ENCODE results near the gene ZNF883. TPM values are rescaled to one million over a fixed set of nuclear protein-coding genes. Genes with fewer than 3 reads are reported as not detected.

Gene ZNF883
- total RNA-seq, 1 donor = 7.2 TPM

DNA sequence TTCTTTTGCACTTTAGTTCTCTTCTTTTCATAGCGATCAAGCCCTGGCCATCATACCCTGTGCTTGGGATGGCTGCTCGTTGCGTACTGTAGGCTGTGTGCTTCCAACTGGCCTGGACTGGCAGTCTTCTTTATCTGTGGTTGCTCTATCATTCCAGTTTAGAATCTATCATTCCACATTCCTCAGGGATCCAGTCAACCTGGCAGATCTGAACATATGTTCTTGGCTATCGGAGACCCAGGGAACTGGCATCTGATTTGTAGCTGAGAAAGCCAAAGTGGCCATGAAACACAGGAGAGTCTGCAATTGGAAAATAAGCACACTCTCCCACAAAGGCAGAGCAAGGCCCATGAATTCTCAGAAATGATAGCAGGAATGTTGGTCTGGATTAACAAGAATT is 98.7 kb downstream of the ZNF883 start:
- DNase-seq (ENCODE audit: insufficient read length, low spot score, missing footprints) = no peak

DNA sequence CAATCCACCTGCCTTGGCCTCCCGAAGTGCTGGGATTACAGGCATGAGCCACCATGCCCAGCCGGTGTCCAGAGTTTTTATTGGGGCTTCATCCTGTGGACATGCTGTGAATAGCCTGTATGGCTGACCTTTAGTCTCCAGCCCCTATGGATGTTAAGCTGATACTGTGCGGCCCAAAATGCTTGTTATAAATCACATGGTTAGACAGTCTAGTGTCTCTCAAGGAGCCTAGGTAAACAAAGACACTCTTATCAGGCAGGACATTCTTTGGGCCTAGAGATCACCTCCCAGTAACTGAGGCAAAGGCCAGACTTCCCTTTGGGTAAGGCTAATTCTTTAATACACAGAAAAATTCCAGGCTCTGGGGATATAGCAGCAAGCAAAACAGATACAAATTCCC is 99.4 kb downstream of the ZNF883 start:
- no peaks in the 10 kb centered on the region for H3K9me3 ChIP-seq (ENCODE audit: low read depth, low read length)
- DNase-seq (ENCODE audit: insufficient read length, low spot score, missing footprints) = no peak
- no peak overlapping the region for H2AFZ ChIP-seq (ENCODE audit: low read length)
- no peak overlapping the region for H3K27ac ChIP-seq (ENCODE audit: low read depth, low read length)
- peaks cover 32% of the 10 kb centered on the region for H3K27me3 ChIP-seq (ENCODE audit: insufficient read depth, low read length)
- no peak overlapping the region for H3K4me2 ChIP-seq (ENCODE audit: insufficient read depth, low read length)
- H3K79me2 ChIP-seq (ENCODE audit: insufficient read depth, low read length) = no peaks in the 10 kb centered on the region
- no peaks in the 10 kb centered on the region for H3K36me3 ChIP-seq (ENCODE audit: insufficient read depth, low read length)
- no peaks in the 10 kb centered on the region for H4K20me1 ChIP-seq (ENCODE audit: insufficient read depth, low read length)
- TF ChIP-seq, protein P1, sequence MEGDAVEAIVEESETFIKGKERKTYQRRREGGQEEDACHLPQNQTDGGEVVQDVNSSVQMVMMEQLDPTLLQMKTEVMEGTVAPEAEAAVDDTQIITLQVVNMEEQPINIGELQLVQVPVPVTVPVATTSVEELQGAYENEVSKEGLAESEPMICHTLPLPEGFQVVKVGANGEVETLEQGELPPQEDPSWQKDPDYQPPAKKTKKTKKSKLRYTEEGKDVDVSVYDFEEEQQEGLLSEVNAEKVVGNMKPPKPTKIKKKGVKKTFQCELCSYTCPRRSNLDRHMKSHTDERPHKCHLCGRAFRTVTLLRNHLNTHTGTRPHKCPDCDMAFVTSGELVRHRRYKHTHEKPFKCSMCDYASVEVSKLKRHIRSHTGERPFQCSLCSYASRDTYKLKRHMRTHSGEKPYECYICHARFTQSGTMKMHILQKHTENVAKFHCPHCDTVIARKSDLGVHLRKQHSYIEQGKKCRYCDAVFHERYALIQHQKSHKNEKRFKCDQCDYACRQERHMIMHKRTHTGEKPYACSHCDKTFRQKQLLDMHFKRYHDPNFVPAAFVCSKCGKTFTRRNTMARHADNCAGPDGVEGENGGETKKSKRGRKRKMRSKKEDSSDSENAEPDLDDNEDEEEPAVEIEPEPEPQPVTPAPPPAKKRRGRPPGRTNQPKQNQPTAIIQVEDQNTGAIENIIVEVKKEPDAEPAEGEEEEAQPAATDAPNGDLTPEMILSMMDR (IDR thresholded peaks at IDR 0.05; ENCODE audit: extremely low read depth, low read depth, low read length) = no peak
- no peaks in the 10 kb centered on the region for H3K4me1 ChIP-seq (ENCODE audit: insufficient read depth, low read length)
- H3K4me3 ChIP-seq (ENCODE audit: insufficient read depth, low read length) = no peak overlapping the region

More for the DNA sequence above, 98.7 kb downstream of the ZNF883 start:
- H3K79me2 ChIP-seq (ENCODE audit: insufficient read depth, low read length) = no peaks in the 10 kb centered on the region
- H2AFZ ChIP-seq (ENCODE audit: low read length) = no peak overlapping the region
- no peaks in the 10 kb centered on the region for H3K9me3 ChIP-seq (ENCODE audit: low read depth, low read length)
- no peaks in the 10 kb centered on the region for H4K20me1 ChIP-seq (ENCODE audit: insufficient read depth, low read length)
- peaks cover 33% of the 10 kb centered on the region for H3K27me3 ChIP-seq (ENCODE audit: insufficient read depth, low read length)
- H3K4me1 ChIP-seq (ENCODE audit: insufficient read depth, low read length) = no peaks in the 10 kb centered on the region
- TF ChIP-seq, protein P1 (IDR thresholded peaks at IDR 0.05; ENCODE audit: extremely low read depth, low read depth, low read length) = no peak
- no peaks in the 10 kb centered on the region for H3K36me3 ChIP-seq (ENCODE audit: insufficient read depth, low read length)
- no peak overlapping the region for H3K4me3 ChIP-seq (ENCODE audit: insufficient read depth, low read length)
- H3K4me2 ChIP-seq (ENCODE audit: insufficient read depth, low read length) = no peak overlapping the region
- no peak overlapping the region for H3K27ac ChIP-seq (ENCODE audit: low read depth, low read length)

DNA sequence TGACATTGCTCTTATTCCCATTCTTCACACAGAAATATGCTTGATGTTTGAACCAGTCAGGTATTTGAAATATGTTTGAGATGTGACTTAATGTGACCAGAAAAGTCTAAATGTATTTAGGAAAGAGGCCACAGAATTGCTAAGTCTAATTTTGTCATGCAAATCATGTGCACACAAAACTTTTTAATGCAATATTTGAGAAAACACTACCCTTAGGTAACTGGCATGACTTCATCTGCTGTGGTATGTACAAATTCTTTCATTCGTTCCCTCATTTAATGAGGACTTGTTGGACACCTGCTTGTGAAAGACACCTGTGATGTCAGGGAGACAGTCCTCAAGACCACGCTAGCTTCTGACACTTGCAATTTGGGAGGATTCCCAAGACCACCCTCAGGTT is 100.3 kb downstream of the ZNF883 start:
- Histone ChIP-seq H3K4me3 (ENCODE audit: insufficient read depth, low read length) (no peak overlapping the region), H3K36me3 (ENCODE audit: insufficient read depth, low read length) (no peaks in the 10 kb centered on the region), H3K27ac (ENCODE audit: low read depth, low read length) (no peak overlapping the region), H3K4me2 (ENCODE audit: insufficient read depth, low read length) (no peak overlapping the region), H4K20me1 (ENCODE audit: insufficient read depth, low read length) (no peaks in the 10 kb centered on the region), H3K79me2 (ENCODE audit: insufficient read depth, low read length) (no peaks in the 10 kb centered on the region), H2AFZ (ENCODE audit: low read length) (no peak overlapping the region), H3K4me1 (ENCODE audit: insufficient read depth, low read length) (no peaks in the 10 kb centered on the region), H3K27me3 (ENCODE audit: insufficient read depth, low read length) (peaks cover 25% of the 10 kb centered on the region), H3K9me3 (ENCODE audit: low read depth, low read length) (no peaks in the 10 kb centered on the region)
- TF ChIP-seq, protein P1 (IDR thresholded peaks at IDR 0.05; ENCODE audit: extremely low read depth, low read depth, low read length) = no peak
- DNase-seq (ENCODE audit: insufficient read length, low spot score, missing footprints) = no peak

Other genes with a start within 250 kb of the ZNF883 start
- under 0.01 TPM in 1 of 2 replicates, not detected in the other for gene SLC46A2, start 121.3 kb downstream of the ZNF883 start, total RNA-seq
- 3.2 and 3.3 TPM in 2 replicates for gene ZFP37, start 44.5 kb upstream of the ZNF883 start, total RNA-seq
- gene SLC31A2, start 138.8 kb upstream of the ZNF883 start, total RNA-seq = 23.0 and 24.6 TPM in 2 replicates
- gene FKBP15, start 209.1 kb upstream of the ZNF883 start, total RNA-seq = 29.8 and 31.8 TPM in 2 replicates
- 45.2 and 53.0 TPM in 2 replicates for gene SLC31A1, start 209.4 kb upstream of the ZNF883 start, total RNA-seq